Mesendoderm (in vitro differentiated cells): ENCODE measurements around the gene ZNF275.

ENCODE experiments used
- DNase-seq: peaks from one replicate; pipeline ENCODE4 v3.0.0; 2013
- H2AK5ac ChIP-seq: 2 replicates; pipeline ENCODE4 v1.6.1; 2013; ENCODE audit warnings: low read length, inconsistent platforms
- H2BK120ac ChIP-seq: 2 replicates; pipeline ENCODE4 v1.6.1; 2013; ENCODE audit warnings: low read depth, mild to moderate bottlenecking, low read length, moderate library complexity, mixed read lengths
- H2BK15ac ChIP-seq: replicated peaks from 2 replicates; pipeline ENCODE4 v1.6.1; 2013; ENCODE audit warnings: low read depth, mild to moderate bottlenecking, moderate library complexity
- H2BK5ac ChIP-seq: 2 replicates; pipeline ENCODE4 v1.6.1; 2013; ENCODE audit warnings: low read length, inconsistent platforms
- H3K18ac ChIP-seq: 2 replicates; pipeline ENCODE4 v1.6.1; 2013; ENCODE audit warnings: mild to moderate bottlenecking, low read length, mixed read lengths
- H3K23ac ChIP-seq: one replicate; pipeline ENCODE4 v1.6.1; 2013; ENCODE audit warnings: low read length
- H3K27ac ChIP-seq: 2 replicates; pipeline ENCODE4 v1.5.1; 2013; ENCODE audit warnings: low read depth, mild to moderate bottlenecking, inconsistent platforms, low read length, moderate library complexity
- H3K27me3 ChIP-seq: 2 replicates; pipeline ENCODE4 v1.6.1; 2013; ENCODE audit warnings: low read length, control low read depth, mild to moderate bottlenecking, inconsistent platforms; ENCODE audit not compliant: insufficient read depth, poor library complexity
- H3K36me3 ChIP-seq: 2 replicates; pipeline ENCODE4 v1.6.1; 2013; ENCODE audit warnings: low read length, inconsistent platforms; ENCODE audit not compliant: control insufficient read depth, insufficient read depth
- H3K4ac ChIP-seq: one replicate; pipeline ENCODE4 v1.6.1; 2013; ENCODE audit warnings: low read depth, mild to moderate bottlenecking, low read length, moderate library complexity
- H3K4me1 ChIP-seq: 2 replicates; pipeline ENCODE4 v1.6.1; 2013; ENCODE audit warnings: low read depth, low read length, inconsistent platforms; ENCODE audit not compliant: control insufficient read depth
- H3K4me2 ChIP-seq: 2 replicates; pipeline ENCODE4 v1.6.1; 2013; ENCODE audit warnings: low read length
- H3K4me3 ChIP-seq: 2 replicates; pipeline ENCODE4 v1.5.1; 2013; ENCODE audit warnings: mild to moderate bottlenecking, low read length
- H3K56ac ChIP-seq: one replicate; pipeline ENCODE4 v1.6.1; 2013; ENCODE audit warnings: low read length
- H3K79me1 ChIP-seq: 2 replicates; pipeline ENCODE4 v1.6.1; 2013; ENCODE audit warnings: low read length, inconsistent platforms
- H3K79me2 ChIP-seq: 2 replicates; pipeline ENCODE4 v1.6.1; 2013; ENCODE audit warnings: mild to moderate bottlenecking, low read length; ENCODE audit not compliant: control insufficient read depth, insufficient read depth
- H3K9ac ChIP-seq: 2 replicates; pipeline ENCODE4 v1.6.1; 2013; ENCODE audit warnings: low read length, inconsistent platforms
- H4K5ac ChIP-seq: one replicate; pipeline ENCODE4 v1.6.1; 2013; ENCODE audit warnings: low read length
- H4K8ac ChIP-seq: one replicate; pipeline ENCODE4 v1.6.1; 2013; ENCODE audit warnings: low read depth, mild to moderate bottlenecking, control low read depth, low read length, moderate library complexity
- WGBS: extraction: QIAGEN DNeasy Blood & Tissue Kit; methylation state at CpG from one replicate; pipeline ENCODE4 v1.1.7; 2013; ENCODE audit warnings: low lambda C conversion rate, missing lambda C conversion rate; ENCODE audit not compliant: insufficient coverage; ENCODE audit errors: extremely low coverage; 5-methylcytosine and 5-hydroxymethylcytosine counted together

Gene ZNF275

GRCh38 chrX:153374426-153374825, 40.5 kb downstream of the ZNF275 start:
- H3K27me3 ChIP-seq = no peaks in the 10 kb centered on the region
- H3K4me3 ChIP-seq = no peak overlapping the region
- no peaks in the 10 kb centered on the region for H3K79me1 ChIP-seq
- no peak overlapping the region for H3K4ac ChIP-seq
- no peak overlapping the region for H3K27ac ChIP-seq
- no peak overlapping the region for H2AK5ac ChIP-seq
- H3K56ac ChIP-seq = no peak overlapping the region
- no peak overlapping the region for H3K23ac ChIP-seq
- no peak overlapping the region for H3K9ac ChIP-seq
- H3K18ac ChIP-seq = no peak overlapping the region
- H3K36me3 ChIP-seq = no peaks in the 10 kb centered on the region
- H3K4me2 ChIP-seq = no peak overlapping the region
- no peaks in the 10 kb centered on the region for H3K4me1 ChIP-seq
- no peak overlapping the region for H4K8ac ChIP-seq
- H2BK5ac ChIP-seq = no peak overlapping the region
- H3K79me2 ChIP-seq = no peaks in the 10 kb centered on the region
- H2BK120ac ChIP-seq = no peak overlapping the region
- DNase-seq = no peak
- no peak overlapping the region for H4K5ac ChIP-seq
- whole genome bisulfite sequencing = no CpG with 5 or more reads among the region's 7 CpGs
- H2BK15ac ChIP-seq = no peak overlapping the region

GRCh38 chrX:153375571-153375970, 41.6 kb downstream of the ZNF275 start:
- H3K36me3 ChIP-seq = no peaks in the 10 kb centered on the region
- H2AK5ac ChIP-seq = no peak overlapping the region
- H3K4me2 ChIP-seq = no peak overlapping the region
- no peak overlapping the region for H3K27ac ChIP-seq
- H3K9ac ChIP-seq = no peak overlapping the region
- no peak overlapping the region for H3K4me3 ChIP-seq
- no CpG with 5 or more reads among the region's 5 CpGs for WGBS
- H4K8ac ChIP-seq = no peak overlapping the region
- no peak overlapping the region for H3K56ac ChIP-seq
- no peaks in the 10 kb centered on the region for H3K79me2 ChIP-seq
- H3K23ac ChIP-seq = no peak overlapping the region
- no peak for DNase-seq
- H3K4ac ChIP-seq = no peak overlapping the region
- H3K4me1 ChIP-seq = no peaks in the 10 kb centered on the region
- no peaks in the 10 kb centered on the region for H3K79me1 ChIP-seq
- H2BK15ac ChIP-seq = no peak overlapping the region
- H2BK120ac ChIP-seq = no peak overlapping the region
- no peak overlapping the region for H4K5ac ChIP-seq
- no peak overlapping the region for H3K18ac ChIP-seq
- H2BK5ac ChIP-seq = no peak overlapping the region
- no peaks in the 10 kb centered on the region for H3K27me3 ChIP-seq

- no peaks in the 10 kb centered on the region for H3K36me3 ChIP-seq
- no peaks in the 10 kb centered on the region for H3K27me3 ChIP-seq
- H3K79me1 ChIP-seq = no peaks in the 10 kb centered on the region
- H2BK120ac ChIP-seq = no peak overlapping the region
- H3K18ac ChIP-seq = no peak overlapping the region
- H3K27ac ChIP-seq = no peak overlapping the region
- H3K4ac ChIP-seq = no peak overlapping the region
- H3K56ac ChIP-seq = no peak overlapping the region
- H3K79me2 ChIP-seq = no peaks in the 10 kb centered on the region
- H3K4me1 ChIP-seq = no peaks in the 10 kb centered on the region
- no peak overlapping the region for H3K23ac ChIP-seq
- H4K5ac ChIP-seq = no peak overlapping the region
- WGBS = no CpG with 5 or more reads among the region's 3 CpGs
- no peak for DNase-seq
- H3K4me3 ChIP-seq = no peak overlapping the region
- no peak overlapping the region for H3K9ac ChIP-seq
- no peak overlapping the region for H3K4me2 ChIP-seq
- H4K8ac ChIP-seq = no peak overlapping the region
- H2BK5ac ChIP-seq = no peak overlapping the region
- H2BK15ac ChIP-seq = no peak overlapping the region
- H2AK5ac ChIP-seq = no peak overlapping the region
Observed at GRCh38 chrX:153377727-153378126, 43.8 kb downstream of the ZNF275 start.

- H3K9ac ChIP-seq = no peak overlapping the region
- H2BK5ac ChIP-seq = no peak overlapping the region
- DNase-seq = no peak
- H3K27me3 ChIP-seq = no peaks in the 10 kb centered on the region
- no peak overlapping the region for H3K23ac ChIP-seq
- no peak overlapping the region for H2AK5ac ChIP-seq
- WGBS = no CpG with 5 or more reads among the region's 4 CpGs
- H3K4ac ChIP-seq = no peak overlapping the region
- no peak overlapping the region for H3K18ac ChIP-seq
- no peak overlapping the region for H3K4me2 ChIP-seq
- H3K56ac ChIP-seq = no peak overlapping the region
- no peaks in the 10 kb centered on the region for H3K79me1 ChIP-seq
- no peaks in the 10 kb centered on the region for H3K4me1 ChIP-seq
- H3K27ac ChIP-seq = no peak overlapping the region
- H4K5ac ChIP-seq = no peak overlapping the region
- H2BK120ac ChIP-seq = no peak overlapping the region
- no peak overlapping the region for H2BK15ac ChIP-seq
- H4K8ac ChIP-seq = no peak overlapping the region
- no peaks in the 10 kb centered on the region for H3K36me3 ChIP-seq
- no peaks in the 10 kb centered on the region for H3K79me2 ChIP-seq
- no peak overlapping the region for H3K4me3 ChIP-seq
Observed at GRCh38 chrX:153378607-153379006, 44.7 kb downstream of the ZNF275 start.

GRCh38 chrX:153379508-153379907, 45.6 kb downstream of the ZNF275 start:
- no peaks in the 10 kb centered on the region for H3K79me2 ChIP-seq
- no peak for DNase-seq
- no peak overlapping the region for H3K4me2 ChIP-seq
- no peak overlapping the region for H4K8ac ChIP-seq
- no peak overlapping the region for H2BK5ac ChIP-seq
- no peak overlapping the region for H3K9ac ChIP-seq
- H3K23ac ChIP-seq = no peak overlapping the region
- no peak overlapping the region for H2AK5ac ChIP-seq
- H3K18ac ChIP-seq = no peak overlapping the region
- H3K4ac ChIP-seq = no peak overlapping the region
- H3K27ac ChIP-seq = no peak overlapping the region
- no peak overlapping the region for H3K4me3 ChIP-seq
- no peak overlapping the region for H2BK15ac ChIP-seq
- H4K5ac ChIP-seq = no peak overlapping the region
- H3K56ac ChIP-seq = no peak overlapping the region
- WGBS = no CpG with 5 or more reads among the region's 9 CpGs
- no peaks in the 10 kb centered on the region for H3K36me3 ChIP-seq
- H3K4me1 ChIP-seq = no peaks in the 10 kb centered on the region
- H3K27me3 ChIP-seq = no peaks in the 10 kb centered on the region
- no peak overlapping the region for H2BK120ac ChIP-seq
- no peaks in the 10 kb centered on the region for H3K79me1 ChIP-seq

GRCh38 chrX:153379971-153380581, 46.1 kb downstream of the ZNF275 start:
- no peaks in the 10 kb centered on the region for H3K79me1 ChIP-seq
- H2BK120ac ChIP-seq = no peak overlapping the region
- WGBS = no CpG with 5 or more reads among the region's 13 CpGs
- no peak overlapping the region for H2AK5ac ChIP-seq
- H3K4ac ChIP-seq = no peak overlapping the region
- H3K27ac ChIP-seq = no peak overlapping the region
- no peak for DNase-seq
- no peak overlapping the region for H3K18ac ChIP-seq
- no peak overlapping the region for H4K8ac ChIP-seq
- H3K56ac ChIP-seq = no peak overlapping the region
- no peaks in the 10 kb centered on the region for H3K79me2 ChIP-seq
- no peaks in the 10 kb centered on the region for H3K4me1 ChIP-seq
- H3K4me2 ChIP-seq = no peak overlapping the region
- H3K23ac ChIP-seq = no peak overlapping the region
- H3K27me3 ChIP-seq = no peaks in the 10 kb centered on the region
- H2BK15ac ChIP-seq = no peak overlapping the region
- H3K4me3 ChIP-seq = no peak overlapping the region
- H2BK5ac ChIP-seq = no peak overlapping the region
- H3K36me3 ChIP-seq = no peaks in the 10 kb centered on the region
- H4K5ac ChIP-seq = no peak overlapping the region
- H3K9ac ChIP-seq = no peak overlapping the region
